Inferior parietal cortex (tissue), 1 donor: Measurements from ENCODE around the gene TM9SF4.
"Not testable (repeated sequence)": the region's sequence is repeated elsewhere in the genome, so short reads cannot be mapped to it uniquely, and the experiment has no call there.

Experiments
- DNase-seq: peaks from one replicate; pipeline ENCODE4 v3.0.0-alpha.2; 2016; ENCODE audit errors: extremely low spot score

Gene TM9SF4

GRCh38 chr20:32091888-32092346 lies 17.6 kb upstream of the TM9SF4 start:
- DNase-seq, result peak; percentile 83

- DNase-seq, result no peak
Measured at GRCh38 chr20:32098786-32099185, 10.7 kb upstream of the TM9SF4 start.

GRCh38 chr20:32108814-32109391 lies 611 bp upstream of the TM9SF4 start:
- no peak for DNase-seq

- no peak for DNase-seq
Measured at GRCh38 chr20:32110173-32110704, 725 bp downstream of the TM9SF4 start.

- DNase-seq, result no peak
Measured at GRCh38 chr20:32110727-32111126, 1.2 kb downstream of the TM9SF4 start.

GRCh38 chr20:32111156-32111686 lies 1.7 kb downstream of the TM9SF4 start:
- no peak for DNase-seq

- no peak for DNase-seq
Measured at GRCh38 chr20:32111753-32112152, 2.2 kb downstream of the TM9SF4 start.

- DNase-seq, result no peak
Measured at GRCh38 chr20:32112841-32113240, 3.3 kb downstream of the TM9SF4 start.

- no peak for DNase-seq
Measured at GRCh38 chr20:32113591-32114260, 4.2 kb downstream of the TM9SF4 start.

- DNase-seq, result no peak
Measured at GRCh38 chr20:32114305-32114960, 4.9 kb downstream of the TM9SF4 start.

- DNase-seq, result no peak
Measured at GRCh38 chr20:32115211-32115767, 5.8 kb downstream of the TM9SF4 start.

- DNase-seq, result no peak
Measured at GRCh38 chr20:32116079-32116521, 6.6 kb downstream of the TM9SF4 start.

- DNase-seq, result not testable (repeated sequence)
Measured at GRCh38 chr20:32116796-32117195, 7.3 kb downstream of the TM9SF4 start.

- not testable (repeated sequence) for DNase-seq
Measured at GRCh38 chr20:32118427-32118826, 8.9 kb downstream of the TM9SF4 start.

GRCh38 chr20:32119734-32120133 lies 10.2 kb downstream of the TM9SF4 start:
- no peak for DNase-seq

- DNase-seq, result not testable (repeated sequence)
Measured at GRCh38 chr20:32121908-32122307, 12.4 kb downstream of the TM9SF4 start.

GRCh38 chr20:32123088-32123487 lies 13.6 kb downstream of the TM9SF4 start:
- no peak for DNase-seq

GRCh38 chr20:32124916-32125454 lies 15.5 kb downstream of the TM9SF4 start:
- no peak for DNase-seq

GRCh38 chr20:32125506-32125905 lies 16.0 kb downstream of the TM9SF4 start:
- no peak for DNase-seq

- no peak for DNase-seq
Measured at GRCh38 chr20:32126919-32127318, 17.4 kb downstream of the TM9SF4 start.

- DNase-seq, result no peak
Measured at GRCh38 chr20:32127347-32127746, 17.8 kb downstream of the TM9SF4 start.

GRCh38 chr20:32128167-32128566 lies 18.7 kb downstream of the TM9SF4 start:
- no peak for DNase-seq
